Mucosa of descending colon (tissue), 3 donors: ENCODE results near the gene TMEM213. TPM values are rescaled to one million over a fixed set of nuclear protein-coding genes. Genes with fewer than 3 reads are reported as not detected.

Experiments
- ATAC-seq: fragments of 200-7000 bp; cut with Tn5 transposase; one replicate; pipeline ENCODE4 v1.9.1; 2020; ENCODE audit warnings: mild to moderate bottlenecking, moderate library complexity
- DNase-seq, 3 donors: peaks; one replicate each; pipeline ENCODE4 v3.0.0-alpha.2; 2020
- H3K36me3 ChIP-seq: fragments of 200-600 bp; one replicate; pipeline ENCODE4 v1.8.0; 2021; ENCODE audit warnings: low read depth, mild to moderate bottlenecking
- H3K4me1 ChIP-seq: fragments of 200-600 bp; one replicate; pipeline ENCODE4 v1.8.0; 2021; ENCODE audit warnings: low read depth, mild to moderate bottlenecking
- H3K4me3 ChIP-seq: fragments of 200-600 bp; one replicate; pipeline ENCODE4 v1.8.0; 2021; ENCODE audit warnings: mild to moderate bottlenecking
- H3K9me3 ChIP-seq: fragments of 200-600 bp; one replicate; pipeline ENCODE4 v1.8.0; 2021; ENCODE audit warnings: mild to moderate bottlenecking
- intact Hi-C, 2 donors: fragments of 100-400 bp; cut with DNase I in 1 of 2; cut with micrococcal nuclease in 1 of 2; formaldehyde crosslinking; loops; one replicate each; pipeline versions ENCODE4 v1.11.0 to v1.11.1; 2022; cut with DNase I, micrococcal nuclease
- total RNA-seq, 3 donors: library from RNA; stranded (reverse); fragmentation: NEBNext Ultra II Directional in 2 of 3; extraction: Animal tissue kit (Norgen Biotek cat#: 25700) in 2 of 3; gene quantifications; one replicate each; pipeline versions ENCODE4 v1.2.1 to v1.2.4, GENCODE V29; 2021 to 2023
- TF ChIP-seq, protein P1 (sequence below): fragments of 200-600 bp; IDR thresholded peaks from one replicate; pipeline ENCODE4 v1.8.0; 2022; ENCODE audit warnings: antibody characterized with exemption, mild to moderate bottlenecking
- donor health status: DM: no; HTN: no; CAD: no; lungs with moderate emphysema.
- donor health status: DM: no; HTN: no; CAD: no.
- donor health status: DM: no; HTN: yes; CAD: no.

TMEM213 gene
- total RNA-seq, 3 donors from 2014 or later: not detected

GRCh38 chr7:138853448-138853847 lies 55.7 kb downstream of the TMEM213 start:
- TF ChIP-seq, protein P1, sequence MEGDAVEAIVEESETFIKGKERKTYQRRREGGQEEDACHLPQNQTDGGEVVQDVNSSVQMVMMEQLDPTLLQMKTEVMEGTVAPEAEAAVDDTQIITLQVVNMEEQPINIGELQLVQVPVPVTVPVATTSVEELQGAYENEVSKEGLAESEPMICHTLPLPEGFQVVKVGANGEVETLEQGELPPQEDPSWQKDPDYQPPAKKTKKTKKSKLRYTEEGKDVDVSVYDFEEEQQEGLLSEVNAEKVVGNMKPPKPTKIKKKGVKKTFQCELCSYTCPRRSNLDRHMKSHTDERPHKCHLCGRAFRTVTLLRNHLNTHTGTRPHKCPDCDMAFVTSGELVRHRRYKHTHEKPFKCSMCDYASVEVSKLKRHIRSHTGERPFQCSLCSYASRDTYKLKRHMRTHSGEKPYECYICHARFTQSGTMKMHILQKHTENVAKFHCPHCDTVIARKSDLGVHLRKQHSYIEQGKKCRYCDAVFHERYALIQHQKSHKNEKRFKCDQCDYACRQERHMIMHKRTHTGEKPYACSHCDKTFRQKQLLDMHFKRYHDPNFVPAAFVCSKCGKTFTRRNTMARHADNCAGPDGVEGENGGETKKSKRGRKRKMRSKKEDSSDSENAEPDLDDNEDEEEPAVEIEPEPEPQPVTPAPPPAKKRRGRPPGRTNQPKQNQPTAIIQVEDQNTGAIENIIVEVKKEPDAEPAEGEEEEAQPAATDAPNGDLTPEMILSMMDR: no peak
- DNase-seq (no peak), ATAC-seq (no peak)
- Histone ChIP-seq H3K9me3 (peaks cover 3% of the 10 kb centered on the region), H3K4me1 (no peaks in the 10 kb centered on the region), H3K4me3 (no peak overlapping the region), H3K36me3 (no peaks in the 10 kb centered on the region)
- intact Hi-C loops: no loop called here

- TF ChIP-seq, protein P1: no peak
- intact Hi-C loops: no loop called here
- H3K36me3 ChIP-seq: no peaks in the 10 kb centered on the region
Observed at GRCh38 chr7:138854115-138854645, 56.4 kb downstream of the TMEM213 start.

GRCh38 chr7:138857728-138858127 lies 59.9 kb downstream of the TMEM213 start:
- DNase-seq (no peak), ATAC-seq (no peak)
- Histone ChIP-seq H3K4me1 (no peaks in the 10 kb centered on the region), H3K36me3 (no peaks in the 10 kb centered on the region), H3K9me3 (no peaks in the 10 kb centered on the region), H3K4me3 (no peak overlapping the region)
- intact Hi-C loops: no loop called here
- TF ChIP-seq, protein P1: no peak

More at GRCh38 chr7:138854115-138854645, 56.4 kb downstream of the TMEM213 start:
- Histone ChIP-seq H3K4me3 (no peak overlapping the region), H3K4me1 (no peaks in the 10 kb centered on the region), H3K9me3 (peaks cover 3% of the 10 kb centered on the region)
- ATAC-seq (no peak), DNase-seq (no peak)

DNA sequence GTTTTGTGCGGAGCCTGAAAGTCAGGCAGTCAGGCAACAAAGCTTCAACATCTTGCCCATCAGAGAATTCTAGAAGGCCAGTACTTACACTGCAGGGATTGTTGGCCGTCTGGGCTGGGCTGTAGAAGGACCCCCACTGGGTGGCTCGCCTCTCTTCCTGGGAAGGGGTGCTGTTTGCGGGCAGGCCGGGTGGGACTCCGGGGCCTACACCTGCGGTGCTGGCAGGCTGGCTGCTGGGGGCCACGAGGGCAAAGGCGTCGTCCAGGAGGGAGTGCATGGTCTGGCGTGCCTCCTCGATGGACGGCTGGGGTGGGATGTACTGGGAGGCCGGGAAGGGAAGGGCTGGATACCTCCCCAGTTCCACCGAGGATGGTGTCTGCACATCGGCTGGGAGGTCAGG lies 63.3 kb downstream of the TMEM213 start:
- H3K4me3 ChIP-seq: no peak overlapping the region
- H3K36me3 ChIP-seq: no peaks in the 10 kb centered on the region
- TF ChIP-seq, protein P1: no peak
- intact Hi-C loops: no loop called here
- DNase-seq (no peak), ATAC-seq (no peak)
- H3K9me3 ChIP-seq: no peaks in the 10 kb centered on the region
- no peaks in the 10 kb centered on the region for H3K4me1 ChIP-seq

DNA sequence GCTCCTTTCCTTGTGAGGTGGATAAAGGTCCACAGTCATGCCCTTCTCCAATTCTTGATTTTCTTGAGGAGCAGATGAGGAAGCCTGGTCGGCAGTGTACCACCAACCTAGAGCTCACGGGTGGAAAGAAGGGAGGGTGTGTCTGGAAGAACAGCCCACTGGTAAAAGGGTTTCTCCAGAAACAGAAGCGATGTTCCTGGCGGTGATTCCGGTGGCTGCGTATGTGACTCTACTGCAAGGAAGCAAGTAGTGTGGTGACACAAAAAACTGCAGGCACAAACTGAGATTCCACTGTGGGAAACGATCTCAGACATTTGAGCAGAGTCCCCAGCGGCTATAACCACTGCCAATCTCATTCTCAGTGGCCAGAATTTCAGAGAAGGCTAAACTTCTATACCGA lies 66.1 kb downstream of the TMEM213 start:
- DNase-seq (no peak), ATAC-seq (no peak)
- H3K4me3 ChIP-seq: no peak overlapping the region
- TF ChIP-seq, protein P1: no peak
- no peaks in the 10 kb centered on the region for H3K36me3 ChIP-seq
- H3K4me1 ChIP-seq: no peaks in the 10 kb centered on the region
- no peaks in the 10 kb centered on the region for H3K9me3 ChIP-seq
- intact Hi-C loops: no loop called here

DNA sequence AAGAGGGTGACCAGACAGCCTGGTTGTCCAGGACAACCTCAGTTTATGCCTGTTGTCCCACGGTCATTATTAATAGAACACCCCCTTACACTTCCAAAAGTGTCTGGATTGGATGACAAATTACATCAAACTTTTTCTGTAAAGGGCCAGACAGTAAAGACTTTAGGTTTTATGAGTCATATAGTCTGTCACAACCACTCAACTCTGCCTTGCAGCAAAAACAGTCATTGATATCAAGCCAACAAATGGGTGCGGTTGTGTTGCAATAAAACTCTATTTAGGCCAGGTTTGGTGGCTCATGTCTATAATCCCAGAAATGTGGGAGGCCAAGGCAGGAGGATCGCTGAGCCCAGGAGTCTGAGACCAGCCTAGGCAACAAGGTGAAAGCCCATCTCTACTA lies 66.9 kb downstream of the TMEM213 start:
- TF ChIP-seq, protein P1: no peak

More for the DNA sequence above, 66.9 kb downstream of the TMEM213 start:
- ATAC-seq (peak; percentile 61), DNase-seq (peak in 1 of 3 donors; percentile 12)
- Histone ChIP-seq H3K9me3 (no peaks in the 10 kb centered on the region), H3K4me3 (no peak overlapping the region), H3K36me3 (no peaks in the 10 kb centered on the region), H3K4me1 (no peaks in the 10 kb centered on the region)
- intact Hi-C loops: no loop called here
